ENCODE results near the gene GBP5. TPM values are rescaled to one million over a fixed set of nuclear protein-coding genes. Genes with fewer than 3 reads are reported as not detected.

Gene GBP5
- total RNA-seq, 1 experiment from 2014 or later = 10.4 TPM

Other genes with a start within 250 kb of the GBP5 start
- 31.0 and 37.2 TPM in 2 replicates for gene GBP3, start 250.0 kb downstream of the GBP5 start, total RNA-seq (2014; rRNA removed; shearing (Covaris generic))
- 55.8 and 68.0 TPM in 2 replicates for gene GBP1, start 207.7 kb downstream of the GBP5 start, total RNA-seq (2014; rRNA removed; shearing (Covaris generic))
- 48.3 and 78.2 TPM in 2 replicates for gene GBP2, start 146.7 kb downstream of the GBP5 start, total RNA-seq (2014; rRNA removed; shearing (Covaris generic))
- not detected in 2 replicates for gene GBP7, start 96.9 kb downstream of the GBP5 start, total RNA-seq (2014; rRNA removed; shearing (Covaris generic))
- 0.56 and 2.3 TPM in 2 replicates for gene GBP4, start 73.9 kb downstream of the GBP5 start, total RNA-seq (2014; rRNA removed; shearing (Covaris generic))
- gene GBP6, start 91.2 kb upstream of the GBP5 start, total RNA-seq (2014; rRNA removed; shearing (Covaris generic)) = not detected in 2 replicates

Measured in SJSA1 (cell line).